Measurements from ENCODE around the gene PTF1A. TPM values are rescaled to one million over a fixed set of nuclear protein-coding genes. Genes with fewer than 3 reads are reported as not detected.

Gene PTF1A
- total and polyA plus RNA-seq, 2 of the 4 experiments (the other 2 are of a cell fraction), result not detected

GRCh38 chr10:23197416-23197861, 5.3 kb downstream of the PTF1A start:
- Histone ChIP-seq H3K18ac (ENCODE audit: low read depth, low read length) (no peak overlapping the region), H3K4ac (ENCODE audit: low read depth, low read length) (no peak overlapping the region), H3K27me3 (ENCODE audit: control insufficient read depth, insufficient read depth, low read length) (peaks cover 70% of the 10 kb centered on the region), H3K4me1 (ENCODE audit: control insufficient read depth, insufficient read depth, low read length) (no peaks in the 10 kb centered on the region), H3K56ac (ENCODE audit: extremely low read depth, insufficient read depth, low read length) (no peak overlapping the region), H2AK9ac (replicated peaks; ENCODE audit: low read depth, low read length, poor library complexity) (no peak overlapping the region), H3K23ac (ENCODE audit: low read depth, low read length) (no peak overlapping the region), H4K5ac (ENCODE audit: low read depth, low read length) (no peak overlapping the region), H3K79me1 (ENCODE audit: low read depth in 1 of 2, low read length in 2 of 2) (no peaks in the 10 kb centered on the region), H3K9me3 (ENCODE audit: control insufficient read depth, insufficient read depth, low read length) (peaks cover 4% of the 10 kb centered on the region; the same call in 1 of the 2 replicates), H3K36me3 (ENCODE audit: control insufficient read depth, insufficient read depth, low read length) (no peaks in the 10 kb centered on the region), H2AFZ (replicated peaks; ENCODE audit: low read length, poor library complexity) (no peak overlapping the region), H3K14ac (replicated peaks; ENCODE audit: low read depth, low read length) (no peak overlapping the region), H3K9ac (ENCODE audit: low read depth, low read length) (no peak overlapping the region), H4K91ac (ENCODE audit: insufficient read depth, low read depth, low read length) (no peak overlapping the region), H2BK15ac (ENCODE audit: low read depth, low read length) (no peak overlapping the region), H3K4me2 (ENCODE audit: low read depth, low read length) (no peak overlapping the region), H3K9me1 (ENCODE audit: insufficient read depth, low read length) (no peaks in the 10 kb centered on the region), H4K20me1 (ENCODE audit: insufficient read depth, low read length) (no peaks in the 10 kb centered on the region), H4K8ac (ENCODE audit: low read depth in 2 of 2, low read length in 2 of 2) (no peak overlapping the region), H2BK120ac (ENCODE audit: low read depth, low read length) (no peak overlapping the region), H2BK20ac (ENCODE audit: low read depth, low read length) (no peak overlapping the region), H2BK5ac (ENCODE audit: low read depth, low read length, poor library complexity, severe bottlenecking) (no peak overlapping the region), H3K27ac (ENCODE audit: insufficient read depth, low read length) (no peak overlapping the region), H2AK5ac (ENCODE audit: low read depth, low read length) (no peak overlapping the region), H3K4me3 (ENCODE audit: insufficient read depth, low read depth, low read length) (no peak overlapping the region)
- WGBS, 2 experiments (ENCODE audit: extremely low coverage in 2 of 2, insufficient read length in 1 of 2), result no CpG with 5 or more reads among the region's 12 CpGs
- DNase-seq (no peak), ATAC-seq (ENCODE audit: low read depth) (no peak)
- BruUV-seq (replicated peaks), result no TSS peak
- in situ Hi-C loops (cut with MboI; ENCODE audit: low sequenced_read_pairs), result no loop called here
- ChIA-PET POLR2A (ENCODE audit: unreplicated experiment) (no interaction called here), CTCF (no interaction called here)
- intact Hi-C loops (cut with micrococcal nuclease), result no loop called here
- dilution Hi-C loops (cut with HindIII; ENCODE audit: low sequenced_read_pairs, unreplicated experiment), result no loop called here
- TF ChIP-seq MXI1 (IDR thresholded peaks at IDR 0.05; ENCODE audit: borderline replicate concordance, low read depth, low read length), result no peak
- TF ChIP-seq RFX5 (IDR thresholded peaks at IDR 0.05; ENCODE audit: low read depth, low read length), result no peak
- no peak for TF ChIP-seq FOS (IDR thresholded peaks at IDR 0.05; ENCODE audit: low read depth, low read length)
- no peak for TF ChIP-seq MAZ (IDR thresholded peaks at IDR 0.05; ENCODE audit: borderline replicate concordance, low read depth, low read length)
- TF ChIP-seq MAFK (IDR thresholded peaks at IDR 0.05; ENCODE audit: low read depth, low read length), result no peak
- TF ChIP-seq CTCF (conservative IDR thresholded peaks at IDR 0.05; ENCODE audit: low read depth, low read length), result no peak
- TF ChIP-seq POLR2A (IDR thresholded peaks at IDR 0.05; ENCODE audit: low read depth, low read length), result no peak
- no peak for TF ChIP-seq RCOR1 (IDR thresholded peaks at IDR 0.05; ENCODE audit: insufficient replicate concordance, low read length)
- TF ChIP-seq ELK1 (IDR thresholded peaks at IDR 0.05; ENCODE audit: borderline replicate concordance, low read depth, low read length), result no peak
- TF ChIP-seq CHD1 (IDR thresholded peaks at IDR 0.05; ENCODE audit: low read depth, low read length), result no peak
- no peak for TF ChIP-seq RAD21 (IDR thresholded peaks at IDR 0.05; ENCODE audit: low read length)
- no peak for TF ChIP-seq BHLHE40 (IDR thresholded peaks at IDR 0.05; ENCODE audit: low read depth, low read length)
- no peak for TF ChIP-seq USF2 (IDR thresholded peaks at IDR 0.05; ENCODE audit: low read depth, low read length)
- TF ChIP-seq CEBPB (IDR thresholded peaks at IDR 0.05; ENCODE audit: low read depth, low read length), result no peak
- no peak for TF ChIP-seq SMC3 (IDR thresholded peaks at IDR 0.05; ENCODE audit: low read depth, low read length)
- no peak for TF ChIP-seq NFE2L2 (IDR thresholded peaks at IDR 0.05; ENCODE audit: low read depth, low read length)

Data from IMR-90 (cell line).